Kidney (tissue), 14 donors: ENCODE measurements around the gene CCDC83. TPM values are rescaled to one million over a fixed set of nuclear protein-coding genes. Genes with fewer than 3 reads are reported as not detected.
"Not testable (repeated sequence)": the region's sequence is repeated elsewhere in the genome, so short reads cannot be mapped to it uniquely, and the experiment has no call there.

Experiments
- DNase-seq, 5 donors: peaks; one replicate each; pipeline ENCODE4 v3.0.0-alpha.2; 2013 to 2020
- FAIRE-seq: peaks from 2 replicates; lab custom pipeline; 2012; peaks lifted over from hg19 to GRCh38; lab: Jason Lieb, UNC
- H3K27ac ChIP-seq, 2 donors: one replicate each; pipeline ENCODE4 v1.7.0; 2013; ENCODE audit warnings: low read depth in 2 of 2, low read length in 2 of 2, inconsistent platforms in 1 of 2
- H3K27me3 ChIP-seq: one replicate; pipeline ENCODE4 v1.7.1; 2013; ENCODE audit warnings: low read length, inconsistent platforms; ENCODE audit not compliant: control insufficient read depth, insufficient read depth
- H3K36me3 ChIP-seq, 3 donors: one replicate each; pipeline versions ENCODE4 v1.7.0 to v1.7.1; 2013; ENCODE audit warnings: low read length in 3 of 3, control low read depth in 1 of 3, inconsistent platforms in 1 of 3; ENCODE audit not compliant: insufficient read depth in 3 of 3, control insufficient read depth in 2 of 3
- H3K4me1 ChIP-seq, 3 donors: one replicate each; pipeline versions ENCODE4 v1.7.0 to v1.7.1; 2013; ENCODE audit warnings: low read length in 3 of 3, inconsistent platforms in 1 of 3, low read depth in 1 of 3; ENCODE audit not compliant: control insufficient read depth in 2 of 3, insufficient read depth in 2 of 3
- H3K4me3 ChIP-seq, 3 donors: one replicate each; pipeline versions ENCODE4 v1.7.0 to v1.8.1; 2013; ENCODE audit warnings: low read length in 3 of 3, control low read depth in 1 of 3, inconsistent platforms in 1 of 3
- H3K9ac ChIP-seq, 3 donors: one replicate each; pipeline versions ENCODE4 v1.7.0 to v1.7.1; 2013; ENCODE audit warnings: low read length in 3 of 3, control low read depth in 1 of 3, inconsistent platforms in 1 of 3
- H3K9me3 ChIP-seq, 3 donors: one replicate each; pipeline versions ENCODE4 v1.7.0 to v1.7.1; 2013; ENCODE audit warnings: low read length in 3 of 3, control low read depth in 1 of 3, inconsistent platforms in 1 of 3; ENCODE audit not compliant: control insufficient read depth in 2 of 3, insufficient read depth in 1 of 3
- CTCF ChIP-seq: IDR thresholded peaks from 3 replicates; pipeline ENCODE4 v1.5.1; 2012; ENCODE audit warnings: mild to moderate bottlenecking, moderate library complexity, borderline replicate concordance; ENCODE audit not compliant: insufficient read depth; ENCODE audit errors: extremely low read depth
- intact Hi-C: fragments of 100-400 bp; cut with DNase I; formaldehyde crosslinking; loops from one replicate; pipeline ENCODE4 v1.11.1; 2022
- polyA plus RNA-seq: library from polyadenylated mRNA; stranded (reverse); fragments of 350-450 nt; fragmentation: Illumina TruSeq; extraction: RNeasy Lipid Tissue Mini Kit (QIAGEN cat#74804); gene quantifications from one replicate; pipeline ENCODE4 v1.2.3, GENCODE V29; 2014; ENCODE audit warnings: low read depth, low replicate concordance; ENCODE audit not compliant: insufficient read depth
- total RNA-seq: library from RNA; stranded (reverse); fragmentation: NEBNext Ultra II Directional; extraction: Animal tissue kit (Norgen Biotek cat#: 25700); gene quantifications from one replicate; pipeline ENCODE4 v1.2.1, GENCODE V29; 2021
- donor health status: control.
- donor health status: control.
- donor health status: control.
- donor health status: control.
- donor health status: control.
- donor health status: DM: yes; HTN: yes; CAD: no.
- donor health status: Normal renal cell carcinoma (clear cell type).

The CCDC83 gene
- total and polyA plus RNA-seq, 2 donors from 2014 or later = not detected

- H3K27ac ChIP-seq = no peak overlapping the region
- no peak overlapping the region for H3K9ac ChIP-seq
- H3K4me3 ChIP-seq = no peak overlapping the region
- no peaks in the 10 kb centered on the region for H3K36me3 ChIP-seq
- intact Hi-C loops = no loop called here
- DNase-seq (no peak), FAIRE-seq (no peak)
- TF ChIP-seq CTCF = no peak
- H3K9me3 ChIP-seq = no peaks in the 10 kb centered on the region
- no peaks in the 10 kb centered on the region for H3K27me3 ChIP-seq
- no peaks in the 10 kb centered on the region for H3K4me1 ChIP-seq
These were observed 59.2 kb downstream of the CCDC83 start for GRCh38 chr11:85914425-85914824.

GRCh38 chr11:85918910-85919794, 64.0 kb downstream of the CCDC83 start:
- Histone ChIP-seq H3K27me3 (no peaks in the 10 kb centered on the region), H3K4me1 (no peaks in the 10 kb centered on the region), H3K9ac (no peak overlapping the region), H3K9me3 (no peaks in the 10 kb centered on the region), H3K27ac (no peak overlapping the region), H3K4me3 (no peak overlapping the region), H3K36me3 (no peaks in the 10 kb centered on the region)
- no peak for DNase-seq
- intact Hi-C loops = no loop called here
- no peak for FAIRE-seq
- no peak for TF ChIP-seq CTCF

GRCh38 chr11:85922367-85922766, 67.2 kb downstream of the CCDC83 start:
- no peak overlapping the region for H3K9ac ChIP-seq
- DNase-seq (no peak), FAIRE-seq (no peak)
- no peaks in the 10 kb centered on the region for H3K4me1 ChIP-seq
- TF ChIP-seq CTCF = no peak
- H3K4me3 ChIP-seq = no peak overlapping the region
- intact Hi-C loops = no loop called here
- no peaks in the 10 kb centered on the region for H3K9me3 ChIP-seq
- H3K36me3 ChIP-seq = no peaks in the 10 kb centered on the region
- H3K27me3 ChIP-seq = no peaks in the 10 kb centered on the region
- no peak overlapping the region for H3K27ac ChIP-seq

GRCh38 chr11:85923455-85923854, 68.3 kb downstream of the CCDC83 start:
- no peak for DNase-seq
- no peak overlapping the region for H3K27ac ChIP-seq
- no peak overlapping the region for H3K4me3 ChIP-seq
- TF ChIP-seq CTCF = no peak
- FAIRE-seq = no peak
- H3K9me3 ChIP-seq = no peaks in the 10 kb centered on the region
- H3K36me3 ChIP-seq = no peaks in the 10 kb centered on the region
- H3K27me3 ChIP-seq = no peaks in the 10 kb centered on the region
- H3K9ac ChIP-seq = no peak overlapping the region
- H3K4me1 ChIP-seq = no peaks in the 10 kb centered on the region
- intact Hi-C loops = no loop called here

GRCh38 chr11:85926653-85927214, 71.6 kb downstream of the CCDC83 start:
- FAIRE-seq, DNase-seq, H3K9ac ChIP-seq, H3K36me3 ChIP-seq, intact Hi-C loops, H3K9me3 ChIP-seq, H3K27ac ChIP-seq, H3K4me3 ChIP-seq, H3K4me1 ChIP-seq, H3K27me3 ChIP-seq: not testable (repeated sequence)
